Fibroblast of lung (primary cell): ENCODE data around the gene SPIB. TPM values are rescaled to one million over a fixed set of nuclear protein-coding genes. Genes with fewer than 3 reads are reported as not detected.

ENCODE experiments used
- DNase-seq, 2 donors: peaks; one replicate each; pipeline versions ENCODE4 v3.0.0 to v3.0.0-alpha.2; 2010; ENCODE audit warnings: low read depth in 2 of 2
- H2AFZ ChIP-seq: 2 replicates; pipeline ENCODE4 v1.5.1; 2012; ENCODE audit warnings: low read length, control low read depth, inconsistent platforms
- H3K27ac ChIP-seq: 2 replicates; pipeline ENCODE4 v1.5.1; 2011; ENCODE audit warnings: low read length, control low read depth; ENCODE audit not compliant: insufficient read depth
- H3K27me3 ChIP-seq: 2 replicates; pipeline ENCODE4 v1.5.1; 2011; ENCODE audit warnings: mild to moderate bottlenecking, low read length; ENCODE audit not compliant: control insufficient read depth, insufficient read depth
- H3K36me3 ChIP-seq: 2 replicates; pipeline ENCODE4 v1.5.1; 2011; ENCODE audit warnings: low read length; ENCODE audit not compliant: control insufficient read depth, insufficient read depth
- H3K4me1 ChIP-seq: 2 replicates; pipeline ENCODE4 v1.5.1; 2011; ENCODE audit warnings: low read length; ENCODE audit not compliant: control insufficient read depth, insufficient read depth; ENCODE audit errors: extremely low read depth
- H3K4me2 ChIP-seq: 2 replicates; pipeline ENCODE4 v1.5.1; 2011; ENCODE audit warnings: low read length, control low read depth; ENCODE audit not compliant: insufficient read depth; ENCODE audit errors: extremely low read depth
- H3K4me3 ChIP-seq, 4 experiments: fragments of 200-600 bp in 1 of 4; sonication (generic) in 1 of 4; replicated peaks in 1 of 4; 2 replicates each; pipeline ENCODE4 v1.5.1; 2011 to 2016; ENCODE audit warnings: low read length in 4 of 4, low read depth in 3 of 4, mild to moderate bottlenecking in 3 of 4, control low read depth in 2 of 4, inconsistent platforms in 1 of 4, mixed read lengths in 1 of 4; ENCODE audit not compliant: insufficient read depth in 1 of 4; ENCODE audit errors: control extremely low read depth in 1 of 4
- H3K79me2 ChIP-seq: 2 replicates; pipeline ENCODE4 v1.5.1; 2012; ENCODE audit warnings: mild to moderate bottlenecking, low read length, inconsistent platforms; ENCODE audit not compliant: control insufficient read depth, insufficient read depth
- H3K9ac ChIP-seq: 2 replicates; pipeline ENCODE4 v1.5.1; 2011; ENCODE audit warnings: mild to moderate bottlenecking, low read length, control low read depth; ENCODE audit not compliant: insufficient read depth
- H3K9me3 ChIP-seq: 2 replicates; pipeline ENCODE4 v1.5.1; 2012; ENCODE audit warnings: low read depth, low read length; ENCODE audit not compliant: control insufficient read depth, insufficient read depth
- H4K20me1 ChIP-seq: 2 replicates; pipeline ENCODE4 v1.5.1; 2011; ENCODE audit warnings: low read length; ENCODE audit not compliant: control insufficient read depth, insufficient read depth; ENCODE audit errors: extremely low read depth
- EZH2 ChIP-seq: IDR thresholded peaks from 2 replicates; pipeline ENCODE4 v1.5.1; 2012; ENCODE audit warnings: low read length, control low read depth, mild to moderate bottlenecking; ENCODE audit errors: missing control alignments
- polyA plus RNA-seq, 2 donors: library from polyadenylated mRNA; depleted of rRNA in 1 of 2; stranded (reverse) in 1 of 2; unstranded in 1 of 2; fragments of >200 nt; gene quantifications; 2 replicates each; pipeline ENCODE4 v1.2.1, GENCODE V29; 2011 to 2012; ENCODE audit warnings: missing spikeins in 1 of 2
- total RNA-seq: library from RNA; depleted of rRNA; stranded (reverse); fragments of >200 nt; gene quantifications from 2 replicates; pipeline ENCODE4 v1.2.1, GENCODE V29; 2014
- TF ChIP-seq, protein P1 (sequence below), 2 donors: IDR thresholded peaks in 1 of 2; conservative IDR thresholded peaks in 1 of 2; 1 replicate in 1 of 2; 2 replicates in 1 of 2; pipeline ENCODE4 v1.5.1; 2011 to 2012; ENCODE audit warnings: low read length in 2 of 2, control low read depth in 1 of 2, inconsistent platforms in 1 of 2, low read depth in 1 of 2, mild to moderate bottlenecking in 1 of 2

Gene SPIB
- total and polyA plus RNA-seq, 2 donors (not counting 1 experiment from before 2014, with no cell fraction given): not detected

DNA sequence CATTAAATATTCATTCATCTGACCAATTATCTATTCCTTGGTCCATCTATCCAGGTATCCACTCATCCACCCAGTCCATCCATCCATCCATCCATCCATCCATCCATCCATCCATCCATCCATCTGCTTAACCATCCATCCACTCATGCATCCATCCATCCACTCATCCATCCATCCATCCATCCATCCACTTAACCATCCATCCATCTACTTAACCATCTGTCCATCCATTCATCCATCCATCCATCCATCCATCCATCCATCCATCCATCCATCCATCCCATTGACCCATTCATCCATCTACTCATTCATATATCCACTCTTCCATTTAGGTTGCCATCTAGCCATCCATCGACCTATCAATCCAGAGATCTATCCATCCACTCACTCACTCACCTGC, 25.3 kb downstream of the SPIB start:
- Histone ChIP-seq H4K20me1 (no peaks in the 10 kb centered on the region), H3K4me2 (no peak overlapping the region), H3K9me3 (no peaks in the 10 kb centered on the region), H3K36me3 (no peaks in the 10 kb centered on the region), H2AFZ (no peak overlapping the region), H3K27me3 (no peaks in the 10 kb centered on the region), H3K79me2 (no peaks in the 10 kb centered on the region), H3K4me3 (no peak overlapping the region), H3K9ac (no peak overlapping the region), H3K4me1 (no peaks in the 10 kb centered on the region), H3K27ac (no peak overlapping the region)
- no peak for DNase-seq
- TF ChIP-seq, protein P1, sequence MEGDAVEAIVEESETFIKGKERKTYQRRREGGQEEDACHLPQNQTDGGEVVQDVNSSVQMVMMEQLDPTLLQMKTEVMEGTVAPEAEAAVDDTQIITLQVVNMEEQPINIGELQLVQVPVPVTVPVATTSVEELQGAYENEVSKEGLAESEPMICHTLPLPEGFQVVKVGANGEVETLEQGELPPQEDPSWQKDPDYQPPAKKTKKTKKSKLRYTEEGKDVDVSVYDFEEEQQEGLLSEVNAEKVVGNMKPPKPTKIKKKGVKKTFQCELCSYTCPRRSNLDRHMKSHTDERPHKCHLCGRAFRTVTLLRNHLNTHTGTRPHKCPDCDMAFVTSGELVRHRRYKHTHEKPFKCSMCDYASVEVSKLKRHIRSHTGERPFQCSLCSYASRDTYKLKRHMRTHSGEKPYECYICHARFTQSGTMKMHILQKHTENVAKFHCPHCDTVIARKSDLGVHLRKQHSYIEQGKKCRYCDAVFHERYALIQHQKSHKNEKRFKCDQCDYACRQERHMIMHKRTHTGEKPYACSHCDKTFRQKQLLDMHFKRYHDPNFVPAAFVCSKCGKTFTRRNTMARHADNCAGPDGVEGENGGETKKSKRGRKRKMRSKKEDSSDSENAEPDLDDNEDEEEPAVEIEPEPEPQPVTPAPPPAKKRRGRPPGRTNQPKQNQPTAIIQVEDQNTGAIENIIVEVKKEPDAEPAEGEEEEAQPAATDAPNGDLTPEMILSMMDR (conservative IDR thresholded peaks at IDR 0.05 in 1 of 2, IDR thresholded peaks at IDR 0.05 in 1 of 2; ENCODE audit: low read depth in 1 of 2, low read length in 2 of 2): no peak
- TF ChIP-seq EZH2: no peak

DNA sequence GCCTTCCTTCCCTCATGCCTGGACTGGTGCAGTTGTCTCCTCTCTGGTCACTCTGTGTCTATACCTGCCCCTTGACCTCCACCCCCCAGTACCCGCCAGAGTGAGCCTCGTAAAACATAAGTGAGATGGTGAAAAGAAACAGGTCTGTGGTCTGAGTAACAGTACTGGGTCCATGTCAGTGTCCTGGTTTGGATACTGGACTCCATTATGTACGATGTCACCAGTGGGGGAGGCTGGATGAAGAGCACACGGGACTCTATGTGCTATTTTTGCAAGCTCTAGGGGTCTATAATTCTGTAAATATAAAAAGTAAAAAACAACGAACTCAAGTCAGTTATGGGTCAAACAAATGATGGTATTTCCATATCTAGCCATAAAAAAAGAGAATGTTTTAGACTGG, 28.3 kb downstream of the SPIB start:
- Histone ChIP-seq H3K36me3 (no peaks in the 10 kb centered on the region), H3K27me3 (no peaks in the 10 kb centered on the region), H2AFZ (no peak overlapping the region), H3K4me2 (no peak overlapping the region), H3K27ac (no peak overlapping the region), H3K4me1 (no peaks in the 10 kb centered on the region), H3K4me3 (no peak overlapping the region), H3K9me3 (no peaks in the 10 kb centered on the region), H3K9ac (no peak overlapping the region), H4K20me1 (no peaks in the 10 kb centered on the region), H3K79me2 (no peaks in the 10 kb centered on the region)
- TF ChIP-seq, protein P1 (conservative IDR thresholded peaks at IDR 0.05 in 1 of 2, IDR thresholded peaks at IDR 0.05 in 1 of 2; ENCODE audit: low read depth in 1 of 2, low read length in 2 of 2): no peak
- TF ChIP-seq EZH2: no peak
- no peak for DNase-seq

DNA sequence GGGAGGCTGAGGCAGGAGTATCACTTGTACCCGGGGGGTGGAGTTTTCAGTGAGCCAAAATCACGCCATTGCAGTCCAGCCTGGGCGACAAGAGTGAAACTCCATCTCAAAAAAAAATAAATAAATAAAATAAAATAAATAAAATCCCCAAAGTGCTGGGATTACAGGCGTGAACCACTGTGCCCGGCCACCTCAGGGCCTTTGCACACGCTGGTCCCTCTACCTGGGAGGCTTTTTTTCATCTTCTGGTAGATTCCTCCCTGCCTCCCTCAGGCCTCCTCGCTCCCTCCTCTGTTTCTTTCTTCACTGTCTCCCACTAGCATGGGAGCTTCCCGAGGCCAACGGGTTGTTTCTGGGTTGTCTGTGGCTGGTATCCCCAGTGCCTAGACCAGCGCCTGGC, 29.0 kb downstream of the SPIB start:
- no peak overlapping the region for H3K4me2 ChIP-seq
- no peaks in the 10 kb centered on the region for H3K4me1 ChIP-seq
- TF ChIP-seq, protein P1 (conservative IDR thresholded peaks at IDR 0.05 in 1 of 2, IDR thresholded peaks at IDR 0.05 in 1 of 2; ENCODE audit: low read depth in 1 of 2, low read length in 2 of 2): no peak
- no peak for TF ChIP-seq EZH2
- H3K36me3 ChIP-seq: no peaks in the 10 kb centered on the region
- no peaks in the 10 kb centered on the region for H3K27me3 ChIP-seq
- H2AFZ ChIP-seq: no peak overlapping the region
- no peaks in the 10 kb centered on the region for H3K9me3 ChIP-seq
- no peak overlapping the region for H3K27ac ChIP-seq
- no peaks in the 10 kb centered on the region for H3K79me2 ChIP-seq
- H4K20me1 ChIP-seq: no peaks in the 10 kb centered on the region
- H3K9ac ChIP-seq: no peak overlapping the region
- no peak for DNase-seq
- H3K4me3 ChIP-seq: no peak overlapping the region
